ENCODE data around the gene RWDD4.

The RWDD4 gene

DNA sequence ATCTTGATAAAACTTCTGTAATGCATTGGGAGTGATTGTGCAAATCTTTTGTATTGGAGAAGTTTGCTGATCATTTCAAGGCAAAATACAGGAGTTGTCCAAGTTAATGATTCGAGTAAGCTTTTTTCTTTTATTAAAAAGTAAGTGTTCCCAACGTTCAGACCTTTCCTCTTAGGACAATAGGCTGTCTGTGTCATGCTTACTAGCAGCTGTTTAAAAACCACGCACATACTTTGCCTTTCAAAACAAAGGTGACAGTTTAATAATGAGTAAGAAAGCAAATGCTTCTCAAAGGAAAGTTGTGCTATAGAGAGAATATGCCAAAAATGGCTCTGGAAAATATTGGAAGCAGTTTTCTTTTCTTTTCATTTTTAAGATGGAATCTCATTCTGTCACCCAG is 11.3 kb upstream of the RWDD4 start:
- no peak overlapping the region for H3K14ac ChIP-seq (ENCODE audit: low read length in 2 of 2)
- H3K27ac ChIP-seq (ENCODE audit: low read length, poor library complexity, severe bottlenecking): no peak overlapping the region
- H3K4me3 ChIP-seq (ENCODE audit: insufficient read depth in 1 of 2, low read depth in 1 of 2, low read length in 2 of 2): no peak overlapping the region
- no peak overlapping the region for H3K23ac ChIP-seq (ENCODE audit: low read length in 2 of 2)
- no peak overlapping the region for H3K18ac ChIP-seq (ENCODE audit: low read depth in 1 of 2, low read length in 2 of 2)
- no peak overlapping the region for H2BK120ac ChIP-seq (ENCODE audit: low read depth, low read length)
- H3K4ac ChIP-seq (ENCODE audit: low read depth in 1 of 2, low read length in 2 of 2): no peak overlapping the region
- H2BK5ac ChIP-seq (ENCODE audit: low read depth, low read length, poor library complexity, severe bottlenecking): no peak overlapping the region
- no peaks in the 10 kb centered on the region for H3K9me3 ChIP-seq (ENCODE audit: control insufficient read depth, low read length)
- H3K79me1 ChIP-seq (replicated peaks; ENCODE audit: low read length, poor library complexity, severe bottlenecking): peaks cover 17% of the 10 kb centered on the region
- no peak overlapping the region for H3K9ac ChIP-seq (ENCODE audit: low read length)
- H2BK12ac ChIP-seq (ENCODE audit: low read length in 2 of 2): no peak overlapping the region
- H3K4me1 ChIP-seq (ENCODE audit: control insufficient read depth, insufficient read depth, low read depth, low read length): no peaks in the 10 kb centered on the region
- no peak overlapping the region for H4K8ac ChIP-seq (ENCODE audit: low read length)
- no peak overlapping the region for H2BK15ac ChIP-seq (ENCODE audit: low read depth, poor library complexity, severe bottlenecking)
- no peak for DNase-seq
- no peak overlapping the region for H3K4me2 ChIP-seq (ENCODE audit: low read length, poor library complexity, severe bottlenecking)
- peaks cover 16 to 73% of the 10 kb centered on the region in 2 experiments for H3K36me3 ChIP-seq (ENCODE audit: control insufficient read depth in 1 of 2, insufficient read depth in 2 of 2, low read depth in 1 of 2, low read length in 2 of 2)
- 100% methylated on average over 1 of the region's 3 CpGs for WGBS
- no peak overlapping the region for H2AFZ ChIP-seq (ENCODE audit: low read depth, low read length)
- no peak overlapping the region for H4K91ac ChIP-seq (ENCODE audit: low read length)
- H2AK5ac ChIP-seq (ENCODE audit: low read length, severe bottlenecking): no peak overlapping the region
- no peaks in the 10 kb centered on the region for H3K27me3 ChIP-seq (ENCODE audit: control insufficient read depth in 1 of 2, insufficient read depth in 1 of 2, low read length in 2 of 2)

DNA sequence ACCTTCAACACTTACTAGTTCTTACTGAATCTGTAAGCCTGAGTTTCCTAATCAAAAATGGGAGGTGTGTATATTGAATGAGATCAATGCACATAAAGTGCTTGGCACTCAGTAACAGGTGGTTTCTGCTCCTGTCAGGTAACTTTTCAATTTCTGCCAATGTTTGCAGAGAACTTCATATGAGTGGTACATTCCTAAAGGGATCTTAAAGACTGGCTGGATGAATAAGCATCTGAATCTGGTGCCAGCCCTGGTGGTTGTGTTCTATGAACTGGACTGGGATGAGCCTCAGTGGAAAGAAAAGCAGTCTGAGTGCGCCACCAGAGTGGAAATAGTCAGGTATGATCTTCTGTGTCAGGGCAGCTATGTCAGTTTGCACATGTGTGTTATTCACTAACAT is 7.1 kb upstream of the RWDD4 start:
- Histone ChIP-seq H3K4me3 (ENCODE audit: insufficient read depth in 1 of 2, low read depth in 1 of 2, low read length in 2 of 2) (no peak overlapping the region), H3K4ac (ENCODE audit: low read depth in 1 of 2, low read length in 2 of 2) (no peak overlapping the region), H3K14ac (ENCODE audit: low read length in 2 of 2) (no peak overlapping the region), H3K4me1 (ENCODE audit: control insufficient read depth, insufficient read depth, low read depth, low read length) (no peaks in the 10 kb centered on the region), H3K36me3 (ENCODE audit: control insufficient read depth in 1 of 2, insufficient read depth in 2 of 2, low read depth in 1 of 2, low read length in 2 of 2) (peaks cover 13 to 68% of the 10 kb centered on the region in 2 experiments), H2AK5ac (ENCODE audit: low read length, severe bottlenecking) (no peak overlapping the region), H3K4me2 (ENCODE audit: low read length, poor library complexity, severe bottlenecking) (no peak overlapping the region), H3K79me1 (replicated peaks; ENCODE audit: low read length, poor library complexity, severe bottlenecking) (peaks cover 17% of the 10 kb centered on the region), H2BK12ac (ENCODE audit: low read length in 2 of 2) (no peak overlapping the region), H2BK120ac (ENCODE audit: low read depth, low read length) (no peak overlapping the region), H3K23ac (ENCODE audit: low read length in 2 of 2) (no peak overlapping the region), H2BK5ac (ENCODE audit: low read depth, low read length, poor library complexity, severe bottlenecking) (no peak overlapping the region), H3K9ac (ENCODE audit: low read length) (no peak overlapping the region), H2AFZ (ENCODE audit: low read depth, low read length) (no peak overlapping the region), H4K91ac (ENCODE audit: low read length) (no peak overlapping the region), H3K9me3 (ENCODE audit: control insufficient read depth, low read length) (no peaks in the 10 kb centered on the region), H4K8ac (ENCODE audit: low read length) (no peak overlapping the region), H3K27me3 (ENCODE audit: control insufficient read depth in 1 of 2, insufficient read depth in 1 of 2, low read length in 2 of 2) (no peaks in the 10 kb centered on the region), H2BK15ac (ENCODE audit: low read depth, poor library complexity, severe bottlenecking) (no peak overlapping the region), H3K27ac (ENCODE audit: low read length, poor library complexity, severe bottlenecking) (no peak overlapping the region), H3K18ac (ENCODE audit: low read depth in 1 of 2, low read length in 2 of 2) (no peak overlapping the region)
- no peak for DNase-seq
- 92% methylated on average over 1 of the region's 1 CpG for WGBS

DNA sequence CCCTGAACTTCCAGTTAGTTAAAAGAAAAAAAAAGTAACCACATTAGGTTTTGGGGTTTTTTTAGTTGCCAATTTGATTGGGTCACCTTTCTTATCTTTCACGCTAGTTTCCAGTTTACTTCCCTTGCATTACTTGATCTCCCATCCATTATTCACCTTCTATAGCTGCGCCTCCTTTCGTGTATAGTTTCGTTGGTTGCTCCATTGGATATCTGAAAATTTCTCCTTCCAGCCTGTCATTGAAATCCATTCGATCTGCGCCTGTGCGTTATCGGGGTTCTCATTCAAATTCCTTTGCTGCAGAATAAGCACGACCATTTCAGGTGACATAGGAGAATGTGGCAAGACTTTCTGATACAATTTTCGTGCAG is 872 bp upstream of the RWDD4 start:
- no peak overlapping the region for H3K14ac ChIP-seq (ENCODE audit: low read length in 2 of 2)
- H3K4me1 ChIP-seq (ENCODE audit: control insufficient read depth, insufficient read depth, low read depth, low read length): peaks cover 5% of the 10 kb centered on the region
- H3K9me3 ChIP-seq (ENCODE audit: control insufficient read depth, low read length): no peaks in the 10 kb centered on the region
- peak overlapping the region in 1 of 2 experiments; percentile 100 for H3K4me3 ChIP-seq (ENCODE audit: insufficient read depth in 1 of 2, low read depth in 1 of 2, low read length in 2 of 2)
- no peak overlapping the region for H3K4ac ChIP-seq (ENCODE audit: low read depth in 1 of 2, low read length in 2 of 2)
- no peak for DNase-seq
- H3K4me2 ChIP-seq (ENCODE audit: low read length, poor library complexity, severe bottlenecking): peak overlapping the region; percentile 67
- no peak overlapping the region for H2BK15ac ChIP-seq (ENCODE audit: low read depth, poor library complexity, severe bottlenecking)
- H3K79me1 ChIP-seq (replicated peaks; ENCODE audit: low read length, poor library complexity, severe bottlenecking): peaks cover 11% of the 10 kb centered on the region
- no peak overlapping the region for H2BK120ac ChIP-seq (ENCODE audit: low read depth, low read length)
- no peak overlapping the region for H3K18ac ChIP-seq (ENCODE audit: low read depth in 1 of 2, low read length in 2 of 2)
- peak overlapping the region; percentile 100 for H3K9ac ChIP-seq (ENCODE audit: low read length)
- no peak overlapping the region for H2AFZ ChIP-seq (ENCODE audit: low read depth, low read length)
- no peaks in the 10 kb centered on the region for H3K27me3 ChIP-seq (ENCODE audit: control insufficient read depth in 1 of 2, insufficient read depth in 1 of 2, low read length in 2 of 2)
- no peak overlapping the region for H2BK12ac ChIP-seq (ENCODE audit: low read length in 2 of 2)
- no peak overlapping the region for H2AK5ac ChIP-seq (ENCODE audit: low read length, severe bottlenecking)
- peaks cover 0 to 21% of the 10 kb centered on the region in 2 experiments for H3K36me3 ChIP-seq (ENCODE audit: control insufficient read depth in 1 of 2, insufficient read depth in 2 of 2, low read depth in 1 of 2, low read length in 2 of 2)
- H3K27ac ChIP-seq (ENCODE audit: low read length, poor library complexity, severe bottlenecking): peak overlapping the region; percentile 30
- H2BK5ac ChIP-seq (ENCODE audit: low read depth, low read length, poor library complexity, severe bottlenecking): no peak overlapping the region
- no peak overlapping the region for H4K91ac ChIP-seq (ENCODE audit: low read length)
- 35% methylated on average over 9 of the region's 10 CpGs for WGBS
- no peak overlapping the region for H3K23ac ChIP-seq (ENCODE audit: low read length in 2 of 2)
- H4K8ac ChIP-seq (ENCODE audit: low read length): no peak overlapping the region

DNA sequence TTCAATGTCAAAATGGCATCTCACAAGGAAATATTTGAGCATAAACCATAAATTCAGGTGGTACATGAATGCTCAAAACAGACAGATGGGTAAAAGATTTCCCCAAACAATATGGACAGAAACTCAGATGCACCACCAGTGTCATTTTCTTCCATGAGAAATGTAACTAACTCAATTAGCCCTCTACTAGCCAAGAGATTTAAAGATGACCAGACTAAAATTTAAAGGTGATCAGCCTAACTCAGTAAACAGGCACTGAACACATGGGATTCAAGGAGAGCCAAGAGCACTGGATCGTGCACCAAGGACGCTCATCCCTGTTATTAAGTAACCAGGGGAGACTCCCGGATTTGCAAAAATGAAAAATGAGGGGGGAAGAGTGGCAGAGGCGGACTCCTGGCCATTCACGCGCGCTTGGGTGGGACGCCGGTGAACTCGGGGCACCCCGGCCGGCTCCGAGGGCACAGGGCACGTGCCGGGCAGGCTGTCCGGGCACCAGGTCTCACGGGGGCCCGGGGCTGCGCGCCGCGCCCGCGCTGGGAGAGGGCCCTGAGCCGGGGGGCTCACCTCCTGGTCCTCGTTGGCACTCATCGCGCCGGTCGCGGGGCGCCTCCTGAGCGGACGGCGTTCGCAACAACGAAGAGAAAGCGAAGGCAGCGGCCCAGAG is 490 bp downstream of the RWDD4 start:
- H3K36me3 ChIP-seq (ENCODE audit: control insufficient read depth in 1 of 2, insufficient read depth in 2 of 2, low read depth in 1 of 2, low read length in 2 of 2): peaks cover 0 to 22% of the 10 kb centered on the region in 2 experiments
- WGBS: 0% methylated on average over 9 of the region's 39 CpGs
- H3K27ac ChIP-seq (ENCODE audit: low read length, poor library complexity, severe bottlenecking): no peak overlapping the region
- H3K18ac ChIP-seq (ENCODE audit: low read depth in 1 of 2, low read length in 2 of 2): peak overlapping the region; percentile 75 to 87
- H4K91ac ChIP-seq (ENCODE audit: low read length): peak overlapping the region; percentile 59
- H2BK5ac ChIP-seq (ENCODE audit: low read depth, low read length, poor library complexity, severe bottlenecking): no peak overlapping the region
- no peaks in the 10 kb centered on the region for H3K27me3 ChIP-seq (ENCODE audit: control insufficient read depth in 1 of 2, insufficient read depth in 1 of 2, low read length in 2 of 2)
- H2AFZ ChIP-seq (ENCODE audit: low read depth, low read length): peak overlapping the region; percentile 95
- peaks cover 7% of the 10 kb centered on the region for H3K79me1 ChIP-seq (replicated peaks; ENCODE audit: low read length, poor library complexity, severe bottlenecking)
- H3K14ac ChIP-seq (ENCODE audit: low read length in 2 of 2): peak overlapping the region in 1 of 2 experiments; percentile 91
- no peak overlapping the region for H2AK5ac ChIP-seq (ENCODE audit: low read length, severe bottlenecking)
- H2BK120ac ChIP-seq (ENCODE audit: low read depth, low read length): peak overlapping the region; percentile 49
- peak; percentile 38 for DNase-seq
- peak overlapping the region; percentile 64 to 98 for H3K4ac ChIP-seq (ENCODE audit: low read depth in 1 of 2, low read length in 2 of 2)
- peak overlapping the region; percentile 92 for H3K4me2 ChIP-seq (ENCODE audit: low read length, poor library complexity, severe bottlenecking)
- peak overlapping the region in 1 of 2 experiments; percentile 5 for H3K23ac ChIP-seq (ENCODE audit: low read length in 2 of 2)
- no peaks in the 10 kb centered on the region for H3K9me3 ChIP-seq (ENCODE audit: control insufficient read depth, low read length)
- H2BK12ac ChIP-seq (ENCODE audit: low read length in 2 of 2): no peak overlapping the region
- H3K4me3 ChIP-seq (ENCODE audit: insufficient read depth in 1 of 2, low read depth in 1 of 2, low read length in 2 of 2): peak overlapping the region; percentile 97 to 100
- no peak overlapping the region for H2BK15ac ChIP-seq (ENCODE audit: low read depth, poor library complexity, severe bottlenecking)
- peaks cover 5% of the 10 kb centered on the region for H3K4me1 ChIP-seq (ENCODE audit: control insufficient read depth, insufficient read depth, low read depth, low read length)
- H3K9ac ChIP-seq (ENCODE audit: low read length): peak overlapping the region; percentile 100
- peak overlapping the region; percentile 88 for H4K8ac ChIP-seq (ENCODE audit: low read length)
